ENCODE results near the gene PRR33. TPM values are rescaled to one million over a fixed set of nuclear protein-coding genes. Genes with fewer than 3 reads are reported as not detected.

The PRR33 gene
- total and polyA plus RNA-seq, 5 donors: 0.11 to 0.82 (median 0.25) TPM

GRCh38 chr11:1921574-1922141 is 30.0 kb upstream of the PRR33 start:
- H3K9me3 ChIP-seq (ENCODE audit: control insufficient read depth, low read length): no peaks in the 10 kb centered on the region
- 34% methylated on average over 18 of the region's 18 CpGs for WGBS
- no peaks in the 10 kb centered on the region for H3K27me3 ChIP-seq (ENCODE audit: control insufficient read depth, insufficient read depth)
- H3K4me3 ChIP-seq (ENCODE audit: low read length): no peak overlapping the region
- intact Hi-C loops (cut with DNase I): loop anchor here in 2 of 4 donors (5.0 to 10.0 kb wide), 2 partner anchors 39 to 223 kb away; no protein-coding TSS in a partner anchor
- peak overlapping the region; percentile 70 for H3K27ac ChIP-seq (ENCODE audit: low read length)
- DNase-seq: peak; percentile 67 to 87 (median 84)
- peak; percentile 5 to 34 for ATAC-seq
- peaks cover 4% of the 10 kb centered on the region for H3K4me1 ChIP-seq (ENCODE audit: control insufficient read depth, insufficient read depth, low read length)

DNA sequence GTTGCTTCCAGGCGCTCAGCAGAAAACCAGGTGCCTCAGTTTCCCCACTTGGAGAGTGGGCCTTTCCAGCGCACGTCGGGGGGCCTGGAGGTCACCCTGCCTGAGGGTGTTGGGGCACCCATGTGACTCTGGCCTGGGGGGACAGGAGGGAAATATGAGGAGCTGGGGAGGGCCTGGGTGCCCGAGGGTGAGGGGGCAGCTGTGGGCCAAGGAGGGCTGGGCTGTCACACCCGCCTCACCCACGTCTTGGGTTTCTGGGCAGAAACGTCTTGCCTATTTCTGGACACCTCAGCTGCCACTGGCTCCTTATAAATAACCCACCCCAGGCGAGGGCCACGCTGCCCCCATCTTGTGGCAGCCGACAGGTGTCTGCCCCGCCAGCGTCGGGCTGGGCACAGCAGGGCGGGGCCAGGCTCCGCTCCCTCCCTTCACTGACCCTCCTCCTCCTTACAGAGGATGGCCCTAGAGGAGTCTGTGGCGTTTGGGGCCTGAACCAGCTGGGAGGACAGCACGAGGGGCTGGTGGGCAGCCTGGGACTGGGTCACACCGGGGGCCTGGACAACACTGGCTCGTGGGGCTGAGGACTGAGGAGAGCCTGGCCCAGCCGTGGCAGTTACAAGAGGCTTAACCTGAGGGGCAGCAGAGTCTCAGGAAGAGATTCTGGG is 29.3 kb upstream of the PRR33 start:
- no peaks in the 10 kb centered on the region for H3K9me3 ChIP-seq (ENCODE audit: control insufficient read depth, low read length)
- DNase-seq (peak in 2 of 3 donors; percentile 43 to 60), ATAC-seq (peak in 1 of 2 donors; percentile 8)
- no peaks in the 10 kb centered on the region for H3K27me3 ChIP-seq (ENCODE audit: control insufficient read depth, insufficient read depth)
- peaks cover 4% of the 10 kb centered on the region for H3K4me1 ChIP-seq (ENCODE audit: control insufficient read depth, insufficient read depth, low read length)
- intact Hi-C loops (cut with DNase I): loop anchor here in 2 of 4 donors (5.0 to 10.0 kb wide), 2 partner anchors 39 to 224 kb away; no protein-coding TSS in a partner anchor
- no peak overlapping the region for H3K4me3 ChIP-seq (ENCODE audit: low read length)
- 63% methylated on average over 21 of the region's 21 CpGs for WGBS
- H3K27ac ChIP-seq (ENCODE audit: low read length): peak overlapping the region; percentile 39

- no peak overlapping the region for H3K4me3 ChIP-seq (ENCODE audit: low read length)
- intact Hi-C loops (cut with DNase I): loop anchor here in 2 of 4 donors (5.0 to 10.0 kb wide), 2 partner anchors 38 to 224 kb away; no protein-coding TSS in a partner anchor
- H3K27me3 ChIP-seq (ENCODE audit: control insufficient read depth, insufficient read depth): no peaks in the 10 kb centered on the region
- H3K4me1 ChIP-seq (ENCODE audit: control insufficient read depth, insufficient read depth, low read length): peaks cover 4% of the 10 kb centered on the region
- peak overlapping the region; percentile 39 for H3K27ac ChIP-seq (ENCODE audit: low read length)
- DNase-seq (peak in 2 of 3 donors; percentile 48 to 54), ATAC-seq (no peak)
- H3K9me3 ChIP-seq (ENCODE audit: control insufficient read depth, low read length): no peaks in the 10 kb centered on the region
- whole genome bisulfite sequencing: 88% methylated on average over 25 of the region's 25 CpGs
Measured at GRCh38 chr11:1920128-1920908, 28.6 kb upstream of the PRR33 start.

- Histone ChIP-seq H3K9me3 (ENCODE audit: control insufficient read depth, low read length) (no peaks in the 10 kb centered on the region), H3K4me3 (ENCODE audit: low read length) (no peak within 1 kb of the TSS), H3K27ac (ENCODE audit: low read length) (peak within 1 kb of the TSS; percentile 34), H3K4me1 (ENCODE audit: control insufficient read depth, insufficient read depth, low read length) (peaks cover 4% of the 10 kb centered on the region), H3K27me3 (ENCODE audit: control insufficient read depth, insufficient read depth) (no peaks in the 10 kb centered on the region)
- WGBS: 65% methylated on average over 31 of the region's 31 CpGs
- intact Hi-C loops (cut with DNase I): loop anchor here in 3 of 4 donors (5.0 to 10.0 kb wide), 3 partner anchors 37 to 225 kb away; partner anchors contain the start of gene LSP1 (in 1 of the 3)
- ATAC-seq: peak; percentile 7 to 8
- peak in 1 of 3 donors; percentile 68 for DNase-seq
Measured at GRCh38 chr11:1919391-1920127, 27.9 kb upstream of the PRR33 start, which contains the start of gene TNNT3. TNNT3 (plus strand) TSS chr11:1919703; CDS start chr11:1922875, 3,172 bp downstream.

DNA sequence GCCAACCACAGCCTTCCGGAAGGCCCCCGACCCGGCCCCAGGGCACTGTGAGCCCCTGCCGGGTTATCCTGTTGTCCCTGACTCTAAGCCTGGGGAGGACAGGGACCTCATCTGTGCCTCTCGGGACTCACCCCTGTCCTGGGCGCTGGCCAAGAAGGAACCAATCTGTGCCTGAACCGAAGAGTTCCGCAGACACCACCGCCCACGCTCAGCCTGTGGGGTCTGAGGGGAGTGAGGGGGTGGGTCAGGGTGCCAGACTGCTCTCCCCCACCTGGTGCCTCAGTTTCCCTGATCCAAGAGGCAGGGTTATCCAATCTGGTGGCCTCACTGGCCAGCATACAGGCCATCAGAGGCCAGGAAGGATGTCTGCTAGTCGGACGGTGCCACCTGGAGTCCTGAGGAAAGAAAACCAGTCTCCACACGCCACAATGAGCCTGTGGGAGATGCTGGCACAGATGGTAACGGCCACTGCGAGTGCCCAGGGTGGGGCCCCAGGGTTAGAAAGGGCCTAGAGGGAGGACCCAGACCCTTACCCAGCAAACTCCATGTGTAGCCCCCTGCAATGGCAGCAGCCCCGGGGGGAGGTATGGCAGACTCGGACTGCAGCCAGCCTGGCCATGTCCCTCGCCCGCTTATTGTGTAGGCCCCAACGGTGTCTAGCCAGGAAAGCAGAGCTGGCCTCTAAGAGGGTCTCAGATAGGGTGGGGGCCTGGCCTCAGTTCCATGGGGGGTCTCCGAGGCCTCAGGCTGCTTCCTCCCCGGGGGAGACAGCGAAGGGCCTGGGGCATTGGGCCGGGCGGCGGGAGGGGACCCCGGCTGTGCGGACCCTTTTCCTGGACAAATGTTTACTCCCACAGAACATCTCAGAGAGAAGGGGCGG is 27.0 kb upstream of the PRR33 start:
- 79% methylated on average over 29 of the region's 29 CpGs for WGBS
- H3K4me1 ChIP-seq (ENCODE audit: control insufficient read depth, insufficient read depth, low read length): peaks cover 4% of the 10 kb centered on the region
- no peaks in the 10 kb centered on the region for H3K9me3 ChIP-seq (ENCODE audit: control insufficient read depth, low read length)
- H3K27me3 ChIP-seq (ENCODE audit: control insufficient read depth, insufficient read depth): no peaks in the 10 kb centered on the region
- ATAC-seq: no peak
- H3K27ac ChIP-seq (ENCODE audit: low read length): peak overlapping the region; percentile 34
- peak in 2 of 3 donors; percentile 50 to 72 for DNase-seq
- intact Hi-C loops (cut with DNase I): loop anchor here in 2 of 4 donors (5.0 to 10.0 kb wide), 2 partner anchors 36 to 64 kb away; partner anchors contain the start of gene LSP1 (in 1 of the 2)
- H3K4me3 ChIP-seq (ENCODE audit: low read length): no peak overlapping the region

GRCh38 chr11:1917523-1918435 is 26.1 kb upstream of the PRR33 start:
- intact Hi-C loops (cut with DNase I): loop anchor here in 2 of 4 donors (5.0 to 10.0 kb wide), 2 partner anchors 35 to 63 kb away; partner anchors contain the start of gene LSP1 (in 1 of the 2)
- Histone ChIP-seq H3K4me1 (ENCODE audit: control insufficient read depth, insufficient read depth, low read length) (peaks cover 4% of the 10 kb centered on the region), H3K27me3 (ENCODE audit: control insufficient read depth, insufficient read depth) (no peaks in the 10 kb centered on the region), H3K27ac (ENCODE audit: low read length) (no peak overlapping the region), H3K9me3 (ENCODE audit: control insufficient read depth, low read length) (no peaks in the 10 kb centered on the region), H3K4me3 (ENCODE audit: low read length) (no peak overlapping the region)
- ATAC-seq: peak; percentile 16 to 30
- 81% methylated on average over 34 of the region's 34 CpGs for WGBS
- peak in 2 of 3 donors; percentile 68 to 72 for DNase-seq

DNA sequence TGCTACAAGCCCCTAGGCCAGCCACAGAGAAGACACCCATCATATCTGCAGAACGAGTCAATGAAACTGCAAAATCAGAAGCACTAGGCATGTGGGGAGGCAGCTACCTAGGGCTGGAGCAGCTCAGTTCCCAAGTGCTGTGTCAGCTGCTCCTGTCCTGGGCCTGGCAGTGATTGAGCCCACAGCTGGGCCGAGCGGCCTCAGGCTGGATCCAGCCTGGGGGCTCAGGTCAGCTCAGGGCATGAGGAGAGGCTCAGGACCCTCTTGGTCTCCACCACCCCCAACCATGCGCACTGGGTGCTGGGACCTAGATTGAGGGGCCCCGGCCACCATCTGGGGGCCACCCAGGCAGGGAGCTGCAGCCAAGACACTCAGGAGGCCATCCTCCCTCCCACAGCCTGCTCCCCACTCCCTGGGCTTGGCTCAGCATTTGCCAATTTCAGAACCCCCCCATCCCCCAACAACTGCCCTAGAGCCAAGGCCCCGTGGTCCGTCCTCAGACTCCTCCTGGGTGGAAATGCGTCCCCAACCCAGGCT is 25.4 kb upstream of the PRR33 start:
- Histone ChIP-seq H3K4me3 (ENCODE audit: low read length) (no peak overlapping the region), H3K4me1 (ENCODE audit: control insufficient read depth, insufficient read depth, low read length) (peaks cover 4% of the 10 kb centered on the region), H3K27ac (ENCODE audit: low read length) (no peak overlapping the region), H3K27me3 (ENCODE audit: control insufficient read depth, insufficient read depth) (no peaks in the 10 kb centered on the region), H3K9me3 (ENCODE audit: control insufficient read depth, low read length) (no peaks in the 10 kb centered on the region)
- ATAC-seq (peak; percentile 2 to 4), DNase-seq (peak in 2 of 3 donors; percentile 56 to 61)
- intact Hi-C loops (cut with DNase I): loop anchor here (1.0 to 10.0 kb wide), 3 partner anchors 24 to 62 kb away; partner anchors contain the start of gene LSP1 (in 1 of the 4)
- WGBS: 66% methylated on average over 8 of the region's 8 CpGs

GRCh38 chr11:1916132-1916985 is 24.7 kb upstream of the PRR33 start:
- no peak for ATAC-seq
- H3K9me3 ChIP-seq (ENCODE audit: control insufficient read depth, low read length): no peaks in the 10 kb centered on the region
- no peak overlapping the region for H3K4me3 ChIP-seq (ENCODE audit: low read length)
- peak in 2 of 3 donors; percentile 43 to 46 for DNase-seq
- H3K27ac ChIP-seq (ENCODE audit: low read length): no peak overlapping the region
- intact Hi-C loops (cut with DNase I): loop anchor here (1.0 to 10.0 kb wide), 3 partner anchors 23 to 62 kb away; partner anchors contain the start of gene LSP1 (in 1 of the 4)
- H3K27me3 ChIP-seq (ENCODE audit: control insufficient read depth, insufficient read depth): no peaks in the 10 kb centered on the region
- 81% methylated on average over 14 of the region's 14 CpGs for WGBS
- peaks cover 4% of the 10 kb centered on the region for H3K4me1 ChIP-seq (ENCODE audit: control insufficient read depth, insufficient read depth, low read length)

Data from right cardiac atrium (tissue), 5 donors.